ENCODE data around the gene DPEP1.

DNA sequence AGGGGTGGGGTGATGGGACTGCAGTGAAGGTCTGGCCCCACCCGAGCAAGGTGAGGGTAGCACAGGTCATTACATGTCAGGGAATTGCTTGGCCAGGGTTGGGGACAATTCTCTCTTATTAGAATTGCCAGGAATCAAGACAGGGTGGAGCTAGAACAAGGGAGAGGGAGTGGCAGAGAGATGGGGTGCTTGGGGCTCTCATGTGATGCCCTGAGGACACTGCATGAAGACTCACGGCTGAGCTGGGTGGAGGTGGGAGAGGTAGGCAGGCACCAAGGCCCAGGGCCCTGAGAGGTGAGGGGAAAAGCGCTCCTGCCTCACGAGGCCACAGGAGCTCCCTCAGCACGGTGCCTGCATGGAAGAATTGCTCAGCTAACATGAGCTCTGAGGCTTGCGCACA lies 3.6 kb downstream of the DPEP1 start:
- TF ChIP-seq GATA2 (IDR thresholded peaks at IDR 0.05; ENCODE audit: low read depth, low read length), result no peak
- no peak for TF ChIP-seq GATA3 (IDR thresholded peaks at IDR 0.05; ENCODE audit: low read depth, low read length)
